HG02623 (cell line): ENCODE data around the gene TCHH.
"Not testable (repeated sequence)": the region's sequence is repeated elsewhere in the genome, so short reads cannot be mapped to it uniquely, and the experiment has no call there.

Experiments
- ATAC-seq: cut with Tn5 transposase; IDR thresholded peaks from one replicate; pipeline ENCODE4 v1.9.1; 2021; ENCODE audit warnings: moderate library complexity; ENCODE audit not compliant: unreplicated experiment

TCHH gene

GRCh38 chr1:152115344-152115743, at the start of gene TCHH:
Gene TCHH, minus strand, starts transcription at chr1:152115444. Its CDS starts 1,364 bp downstream, at chr1:152114080.
- no peak for ATAC-seq

GRCh38 chr1:152164517-152165136, 49.4 kb upstream of the TCHH start:
- no peak for ATAC-seq

- no peak for ATAC-seq
These were observed 47.7 kb upstream of the TCHH start for GRCh38 chr1:152162792-152163463.

- ATAC-seq = no peak
These were observed 45.3 kb upstream of the TCHH start for GRCh38 chr1:152160576-152160975.

GRCh38 chr1:152159144-152159543, 43.9 kb upstream of the TCHH start, which contains the start of gene RPTN:
Gene RPTN, minus strand, starts transcription at chr1:152159228. Its CDS starts 1,339 bp downstream, at chr1:152157889.
- no peak for ATAC-seq

- ATAC-seq = no peak
These were observed 38.8 kb upstream of the TCHH start for GRCh38 chr1:152153996-152154395.

GRCh38 chr1:152151646-152152045, 36.4 kb upstream of the TCHH start:
- no peak for ATAC-seq

- ATAC-seq = no peak
These were observed 33.7 kb upstream of the TCHH start for GRCh38 chr1:152148981-152149380.

GRCh38 chr1:152148051-152148450, 32.8 kb upstream of the TCHH start:
- no peak for ATAC-seq

- no peak for ATAC-seq
These were observed 30.5 kb upstream of the TCHH start for GRCh38 chr1:152145769-152146168.

- not testable (repeated sequence) for ATAC-seq
These were observed 29.5 kb upstream of the TCHH start for GRCh38 chr1:152144674-152145183.

- no peak for ATAC-seq
These were observed 28.1 kb upstream of the TCHH start for GRCh38 chr1:152143150-152143887.

GRCh38 chr1:152141971-152142584, 26.8 kb upstream of the TCHH start:
- no peak for ATAC-seq

GRCh38 chr1:152137215-152137614, 22.0 kb upstream of the TCHH start:
- ATAC-seq = no peak

GRCh38 chr1:152130186-152130585, 14.9 kb upstream of the TCHH start:
- ATAC-seq = no peak

- no peak for ATAC-seq
These were observed 12.4 kb upstream of the TCHH start for GRCh38 chr1:152127673-152128072.

GRCh38 chr1:152125834-152126443, 10.7 kb upstream of the TCHH start:
- ATAC-seq = no peak

GRCh38 chr1:152118915-152119314, 3.7 kb upstream of the TCHH start:
- ATAC-seq = no peak

GRCh38 chr1:152112885-152113432, 2.3 kb downstream of the TCHH start:
- no peak for ATAC-seq

GRCh38 chr1:152112101-152112884, 3.0 kb downstream of the TCHH start:
- no peak for ATAC-seq
